Measurements from ENCODE around the gene IFNK. TPM values are rescaled to one million over a fixed set of nuclear protein-coding genes. Genes with fewer than 3 reads are reported as not detected.

Gene IFNK
- total and polyA plus RNA-seq, 2 experiments from 2014 or later = not detected

- H3K79me2 ChIP-seq (replicated peaks; ENCODE audit: insufficient read depth) = peaks cover 24% of the 10 kb centered on the region
- H3K36me3 ChIP-seq (ENCODE audit: insufficient read depth) = no peaks in the 10 kb centered on the region
- H3K4me1 Mint-ChIP-seq = peaks cover 17% of the 10 kb centered on the region; the same call in 2 of the 3 replicates
- no peaks in the 10 kb centered on the region for H3K27me3 ChIP-seq (ENCODE audit: insufficient read depth)
- H3K9me3 Mint-ChIP-seq = no peaks in the 10 kb centered on the region; the same call in 2 of the 3 replicates
- H3K27ac Mint-ChIP-seq = no peak overlapping the region
- no peak for ATAC-seq
- no peak overlapping the region for H3K27ac ChIP-seq (ENCODE audit: low read depth)
- H3K4me1 ChIP-seq (ENCODE audit: insufficient read depth) = 0 out of 2 replicates have a peak, but pooled peaks cover 6% of the 10 kb centered on the region
- no peak overlapping the region for H3K4me3 Mint-ChIP-seq
- TF ChIP-seq STAT1 (IDR thresholded peaks at IDR 0.05; ENCODE audit: unreplicated experiment) = no peak
- no peak for TF ChIP-seq ETS1 (IDR thresholded peaks at IDR 0.05)
- TF ChIP-seq ZNF462 (CRISPR knock-in tag; IDR thresholded peaks at IDR 0.05) = no peak
- no peak for TF ChIP-seq CTCF (conservative IDR thresholded peaks at IDR 0.05; ENCODE audit: low read depth in 2 of 2)
- no peak for TF ChIP-seq POLR2AphosphoS5 (IDR thresholded peaks at IDR 0.05; ENCODE audit: low read depth)
- TF ChIP-seq EZH2phosphoT487 (IDR thresholded peaks at IDR 0.05; ENCODE audit: unreplicated experiment) = no peak
- no peak for TF ChIP-seq CREB1 (CRISPR knock-in tag; IDR thresholded peaks at IDR 0.05; ENCODE audit: low read depth)
- TF ChIP-seq JUNB (IDR thresholded peaks at IDR 0.05; ENCODE audit: unreplicated experiment) = no peak
- TF ChIP-seq EZH2 (IDR thresholded peaks at IDR 0.05; ENCODE audit: low read depth, unreplicated experiment) = no peak
- TF ChIP-seq REST (IDR thresholded peaks at IDR 0.05; ENCODE audit: unreplicated experiment) = no peak
- TF ChIP-seq ZNF331 (CRISPR knock-in tag; IDR thresholded peaks at IDR 0.05; ENCODE audit: low read depth) = no peak
- TF ChIP-seq NANOG (IDR thresholded peaks at IDR 0.05; ENCODE audit: borderline replicate concordance) = no peak
- no peak for TF ChIP-seq ZNF114 (CRISPR knock-in tag; IDR thresholded peaks at IDR 0.05)
- no peaks in the 10 kb centered on the region for H3K27me3 Mint-ChIP-seq (ENCODE audit: insufficient read depth, low read depth, poor library complexity)
- no peak for DNase-seq (ENCODE audit: low spot score)
- no peaks in the 10 kb centered on the region for H3F3A ChIP-seq (replicated peaks; ENCODE audit: low read depth)
- no peak overlapping the region for H3K4me2 ChIP-seq
- H3K4me3 ChIP-seq = no peak overlapping the region
- H3K9me2 ChIP-seq (ENCODE audit: insufficient read depth) = peaks cover 6% of the 10 kb centered on the region; the same call in 1 of the 2 replicates
- peaks cover 3% of the 10 kb centered on the region; the same call in 1 of the 2 replicates for H4K20me1 ChIP-seq (replicated peaks; ENCODE audit: insufficient read depth)
- no peaks in the 10 kb centered on the region for H3K36me3 Mint-ChIP-seq (ENCODE audit: low read depth)
- no peak overlapping the region for H2AFZ ChIP-seq
Observed at GRCh38 chr9:27514551-27514950, 9.5 kb upstream of the IFNK start.
